Measurements from ENCODE around the gene EFCAB8. TPM values are rescaled to one million over a fixed set of nuclear protein-coding genes. Genes with fewer than 3 reads are reported as not detected.

The EFCAB8 gene
- total RNA-seq, 2 experiments from 2014 or later = 1.0 to 1.5 TPM

- no peaks in the 10 kb centered on the region for H3K27me3 Mint-ChIP-seq (ENCODE audit: low read depth)
- ChIA-PET POLR2A (no interaction called here), CTCF (no interaction called here)
Measured at GRCh38 chr20:32871627-32872160, 13.0 kb downstream of the EFCAB8 start.

GRCh38 chr20:32872266-32872665 lies 13.5 kb downstream of the EFCAB8 start:
- Mint-ChIP-seq H3K4me3 (no peak overlapping the region), H3K4me1 (ENCODE audit: low read depth) (no peaks in the 10 kb centered on the region), H3K9me3 (ENCODE audit: insufficient read depth) (no peaks in the 10 kb centered on the region), H3K27me3 (ENCODE audit: low read depth) (no peaks in the 10 kb centered on the region), H3K36me3 (ENCODE audit: low read depth) (no peaks in the 10 kb centered on the region), H3K27ac (no peak overlapping the region)
- ATAC-seq = no peak
- ChIA-PET POLR2A (no interaction called here), CTCF (no interaction called here)
- no peak for DNase-seq

More at GRCh38 chr20:32871627-32872160, 13.0 kb downstream of the EFCAB8 start:
- Mint-ChIP-seq H3K36me3 (ENCODE audit: low read depth) (no peaks in the 10 kb centered on the region), H3K27ac (no peak overlapping the region), H3K9me3 (ENCODE audit: insufficient read depth) (no peaks in the 10 kb centered on the region), H3K4me3 (no peak overlapping the region), H3K4me1 (ENCODE audit: low read depth) (no peaks in the 10 kb centered on the region)
- ATAC-seq (no peak), DNase-seq (no peak)

- no peak for DNase-seq
- Mint-ChIP-seq H3K27me3 (ENCODE audit: low read depth) (no peaks in the 10 kb centered on the region), H3K4me3 (no peak overlapping the region), H3K36me3 (ENCODE audit: low read depth) (no peaks in the 10 kb centered on the region), H3K27ac (no peak overlapping the region), H3K9me3 (ENCODE audit: insufficient read depth) (no peaks in the 10 kb centered on the region), H3K4me1 (ENCODE audit: low read depth) (no peaks in the 10 kb centered on the region)
- no peak for ATAC-seq
- ChIA-PET CTCF (no interaction called here), POLR2A (no interaction called here)
Measured at GRCh38 chr20:32875673-32876072, 16.9 kb downstream of the EFCAB8 start.

GRCh38 chr20:32877507-32877906 lies 18.8 kb downstream of the EFCAB8 start:
- ATAC-seq = no peak
- DNase-seq = no peak
- no peak overlapping the region for H3K4me3 Mint-ChIP-seq
- no peaks in the 10 kb centered on the region for H3K27me3 Mint-ChIP-seq (ENCODE audit: low read depth)
- no peaks in the 10 kb centered on the region for H3K4me1 Mint-ChIP-seq (ENCODE audit: low read depth)
- ChIA-PET POLR2A (no interaction called here), CTCF (no interaction called here)
- no peaks in the 10 kb centered on the region for H3K9me3 Mint-ChIP-seq (ENCODE audit: insufficient read depth)
- H3K36me3 Mint-ChIP-seq (ENCODE audit: low read depth) = no peaks in the 10 kb centered on the region
- H3K27ac Mint-ChIP-seq = no peak overlapping the region

GRCh38 chr20:32878820-32879219 lies 20.1 kb downstream of the EFCAB8 start:
- ChIA-PET POLR2A (no interaction called here), CTCF (no interaction called here)
- H3K36me3 Mint-ChIP-seq (ENCODE audit: low read depth) = no peaks in the 10 kb centered on the region
- H3K4me1 Mint-ChIP-seq (ENCODE audit: low read depth) = no peaks in the 10 kb centered on the region
- H3K4me3 Mint-ChIP-seq = no peak overlapping the region
- no peak overlapping the region for H3K27ac Mint-ChIP-seq
- H3K9me3 Mint-ChIP-seq (ENCODE audit: insufficient read depth) = no peaks in the 10 kb centered on the region
- no peaks in the 10 kb centered on the region for H3K27me3 Mint-ChIP-seq (ENCODE audit: low read depth)
- no peak for ATAC-seq
- no peak for DNase-seq

GRCh38 chr20:32879538-32879937 lies 20.8 kb downstream of the EFCAB8 start:
- no peak for DNase-seq

GRCh38 chr20:32880635-32881034 lies 21.9 kb downstream of the EFCAB8 start:
- no peak for ATAC-seq
- no peaks in the 10 kb centered on the region for H3K4me1 Mint-ChIP-seq (ENCODE audit: low read depth)
- H3K4me3 Mint-ChIP-seq = no peak overlapping the region
- no peaks in the 10 kb centered on the region for H3K36me3 Mint-ChIP-seq (ENCODE audit: low read depth)
- POLR2A ChIA-PET = no interaction called here
- CTCF ChIA-PET = interaction anchor here (0.8 kb wide), 1 partner anchor 207 kb away, joined by 3 read pairs; the partner anchor contains the start of gene C20orf203
- H3K27ac Mint-ChIP-seq = no peak overlapping the region
- H3K9me3 Mint-ChIP-seq (ENCODE audit: insufficient read depth) = no peaks in the 10 kb centered on the region
- DNase-seq = no peak
- H3K27me3 Mint-ChIP-seq (ENCODE audit: low read depth) = no peaks in the 10 kb centered on the region

More at GRCh38 chr20:32879538-32879937, 20.8 kb downstream of the EFCAB8 start:
- Mint-ChIP-seq H3K9me3 (ENCODE audit: insufficient read depth) (no peaks in the 10 kb centered on the region), H3K27ac (no peak overlapping the region), H3K36me3 (ENCODE audit: low read depth) (no peaks in the 10 kb centered on the region), H3K27me3 (ENCODE audit: low read depth) (no peaks in the 10 kb centered on the region), H3K4me1 (ENCODE audit: low read depth) (no peaks in the 10 kb centered on the region), H3K4me3 (no peak overlapping the region)
- ChIA-PET CTCF (no interaction called here), POLR2A (no interaction called here)
- no peak for ATAC-seq

GRCh38 chr20:32883081-32883480 lies 24.4 kb downstream of the EFCAB8 start:
- no peak overlapping the region for H3K4me3 Mint-ChIP-seq
- no peak for ATAC-seq
- POLR2A ChIA-PET = no interaction called here
- no peaks in the 10 kb centered on the region for H3K9me3 Mint-ChIP-seq (ENCODE audit: insufficient read depth)
- DNase-seq = no peak
- no peaks in the 10 kb centered on the region for H3K36me3 Mint-ChIP-seq (ENCODE audit: low read depth)
- CTCF ChIA-PET = interaction anchor here (1.6 kb wide), 1 partner anchor 105 kb away, joined by 3 read pairs; no protein-coding TSS in a partner anchor
- H3K4me1 Mint-ChIP-seq (ENCODE audit: low read depth) = no peaks in the 10 kb centered on the region
- no peak overlapping the region for H3K27ac Mint-ChIP-seq
- H3K27me3 Mint-ChIP-seq (ENCODE audit: low read depth) = no peaks in the 10 kb centered on the region

GRCh38 chr20:32885185-32885584 lies 26.5 kb downstream of the EFCAB8 start:
- Mint-ChIP-seq H3K9me3 (ENCODE audit: insufficient read depth) (no peaks in the 10 kb centered on the region), H3K36me3 (ENCODE audit: low read depth) (no peaks in the 10 kb centered on the region), H3K27ac (no peak overlapping the region), H3K27me3 (ENCODE audit: low read depth) (no peaks in the 10 kb centered on the region), H3K4me1 (ENCODE audit: low read depth) (no peaks in the 10 kb centered on the region), H3K4me3 (no peak overlapping the region)
- ATAC-seq (no peak), DNase-seq (no peak)
- POLR2A ChIA-PET = no interaction called here
- CTCF ChIA-PET = interaction anchor here (1.9 kb wide), 1 partner anchor 95 kb away, joined by 6 read pairs; no protein-coding TSS in a partner anchor

- no peaks in the 10 kb centered on the region for H3K9me3 Mint-ChIP-seq (ENCODE audit: insufficient read depth)
- H3K27ac Mint-ChIP-seq = no peak overlapping the region
- CTCF ChIA-PET = interaction anchor here (1.9 kb wide), 1 partner anchor 96 kb away, joined by 6 read pairs; no protein-coding TSS in a partner anchor
- no peak for ATAC-seq
- H3K36me3 Mint-ChIP-seq (ENCODE audit: low read depth) = no peaks in the 10 kb centered on the region
- H3K4me1 Mint-ChIP-seq (ENCODE audit: low read depth) = no peaks in the 10 kb centered on the region
- DNase-seq = no peak
- no peak overlapping the region for H3K4me3 Mint-ChIP-seq
- no peaks in the 10 kb centered on the region for H3K27me3 Mint-ChIP-seq (ENCODE audit: low read depth)
- POLR2A ChIA-PET = interaction anchor here (0.6 kb wide), 1 partner anchor 84 kb away, joined by 3 read pairs; no protein-coding TSS in a partner anchor
Measured at GRCh38 chr20:32885952-32886351, 27.2 kb downstream of the EFCAB8 start.

- Mint-ChIP-seq H3K27ac (no peak overlapping the region), H3K4me3 (no peak overlapping the region), H3K27me3 (ENCODE audit: low read depth) (no peaks in the 10 kb centered on the region), H3K9me3 (ENCODE audit: insufficient read depth) (no peaks in the 10 kb centered on the region), H3K36me3 (ENCODE audit: low read depth) (no peaks in the 10 kb centered on the region), H3K4me1 (ENCODE audit: low read depth) (no peaks in the 10 kb centered on the region)
- DNase-seq = no peak
- ChIA-PET CTCF (interaction anchor here (1.9 kb wide), 1 partner anchor 97 kb away, joined by 6 read pairs; no protein-coding TSS in a partner anchor), POLR2A (interaction anchor here (0.6 kb wide), 1 partner anchor 84 kb away, joined by 3 read pairs; no protein-coding TSS in a partner anchor)
- no peak for ATAC-seq
Measured at GRCh38 chr20:32886652-32887051, 27.9 kb downstream of the EFCAB8 start.

GRCh38 chr20:32887492-32887891 lies 28.8 kb downstream of the EFCAB8 start:
- Mint-ChIP-seq H3K4me3 (no peak overlapping the region), H3K27me3 (ENCODE audit: low read depth) (no peaks in the 10 kb centered on the region), H3K4me1 (ENCODE audit: low read depth) (no peaks in the 10 kb centered on the region), H3K36me3 (ENCODE audit: low read depth) (no peaks in the 10 kb centered on the region), H3K9me3 (ENCODE audit: insufficient read depth) (no peaks in the 10 kb centered on the region), H3K27ac (no peak overlapping the region)
- no peak for ATAC-seq
- no peak for DNase-seq
- ChIA-PET POLR2A (no interaction called here), CTCF (no interaction called here)

GRCh38 chr20:32888636-32889035 lies 29.9 kb downstream of the EFCAB8 start:
- H3K27ac Mint-ChIP-seq = no peak overlapping the region
- ChIA-PET POLR2A (no interaction called here), CTCF (interaction anchor here (0.6 kb wide), 1 partner anchor 12 kb away, joined by 3 read pairs; no protein-coding TSS in a partner anchor)
- no peak overlapping the region for H3K4me3 Mint-ChIP-seq
- H3K9me3 Mint-ChIP-seq (ENCODE audit: insufficient read depth) = no peaks in the 10 kb centered on the region
- H3K36me3 Mint-ChIP-seq (ENCODE audit: low read depth) = no peaks in the 10 kb centered on the region
- ATAC-seq (no peak), DNase-seq (no peak)
- H3K27me3 Mint-ChIP-seq (ENCODE audit: low read depth) = no peaks in the 10 kb centered on the region
- no peaks in the 10 kb centered on the region for H3K4me1 Mint-ChIP-seq (ENCODE audit: low read depth)
